GM21526 (cell line): Measurements from ENCODE around the gene ATL1.
"Not testable (repeated sequence)": the region's sequence is repeated elsewhere in the genome, so short reads cannot be mapped to it uniquely, and the experiment has no call there.

Experiments used
- ATAC-seq: cut with Tn5 transposase; IDR thresholded peaks from one replicate; pipeline ENCODE4 v1.9.1; 2021; ENCODE audit warnings: moderate library complexity; ENCODE audit not compliant: unreplicated experiment, low FRiP score

ATL1 gene

DNA sequence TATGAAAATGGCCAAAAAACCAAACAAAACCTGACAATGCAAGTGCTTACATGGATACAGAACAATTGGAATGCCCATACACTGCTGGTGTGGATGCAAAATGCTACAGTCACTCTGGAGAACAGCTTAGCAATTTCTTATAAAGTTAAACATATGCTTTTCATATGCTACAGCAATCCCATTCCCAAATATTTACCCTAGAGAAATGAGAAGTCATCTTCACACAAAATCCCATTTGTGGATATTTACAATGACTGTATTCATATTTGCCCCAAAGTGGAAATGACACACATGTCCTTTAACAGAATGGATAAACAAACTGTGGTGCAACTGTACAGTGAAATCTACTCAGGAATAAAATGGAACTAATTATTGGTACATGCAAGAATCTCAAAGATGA lies 87.8 kb downstream of the ATL1 start:
- no peak for ATAC-seq

DNA sequence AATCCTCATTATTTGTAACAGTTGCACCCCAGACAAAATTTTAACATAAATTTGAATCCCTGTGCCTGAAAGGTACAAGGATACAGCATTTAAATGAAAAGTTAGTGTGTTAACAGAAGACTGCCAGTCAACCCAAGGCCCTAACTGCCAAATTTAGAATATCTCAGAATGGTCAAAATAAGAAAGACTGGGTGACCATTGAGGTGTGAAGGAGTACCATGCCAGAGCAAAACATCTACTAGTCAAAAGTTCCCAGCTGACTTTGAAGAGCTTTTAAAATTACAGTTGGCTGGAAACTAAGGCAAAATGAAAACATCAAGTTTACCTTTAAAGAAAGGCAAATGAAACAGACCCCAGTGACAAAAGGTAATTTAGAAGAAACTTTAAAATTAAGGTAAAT lies 89.7 kb downstream of the ATL1 start:
- no peak for ATAC-seq

- ATAC-seq: no peak
These were observed 96.8 kb downstream of the ATL1 start for GRCh38 chr14:50656776-50657175.

- no peak for ATAC-seq
These were observed 97.8 kb downstream of the ATL1 start for GRCh38 chr14:50657753-50658152.

- no peak for ATAC-seq
These were observed 98.3 kb downstream of the ATL1 start for GRCh38 chr14:50658203-50658602.

DNA sequence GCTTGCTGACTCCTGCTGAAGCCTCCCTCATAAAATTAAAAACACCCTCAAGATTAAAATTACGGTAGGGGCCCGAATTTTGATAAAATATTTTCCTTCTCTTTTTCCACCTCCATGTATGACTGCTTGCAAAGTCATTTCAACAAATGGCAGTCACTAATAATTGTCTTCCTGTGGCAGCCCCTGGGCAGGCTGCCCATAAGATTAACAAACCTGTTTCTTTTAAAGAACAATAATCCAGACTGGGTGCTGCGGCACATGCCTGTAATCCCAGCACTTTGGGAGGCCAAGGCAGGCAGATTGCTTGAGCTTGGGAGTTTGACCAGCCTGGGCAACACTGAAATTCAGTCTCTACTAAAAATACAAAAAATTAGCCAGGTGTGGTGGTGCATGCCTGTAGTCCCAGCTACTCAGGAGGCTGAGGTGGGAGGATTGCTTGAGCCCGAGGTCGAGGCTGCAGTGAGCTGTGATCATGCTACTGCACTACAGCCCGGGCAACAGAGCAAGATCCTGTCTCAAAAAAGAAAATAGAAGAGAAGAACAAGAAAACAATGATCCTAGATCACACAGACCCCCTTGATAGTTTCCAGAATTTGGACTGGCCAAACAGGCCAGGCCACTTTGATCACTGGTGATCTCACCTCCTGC lies 99.5 kb downstream of the ATL1 start:
- ATAC-seq: no peak

DNA sequence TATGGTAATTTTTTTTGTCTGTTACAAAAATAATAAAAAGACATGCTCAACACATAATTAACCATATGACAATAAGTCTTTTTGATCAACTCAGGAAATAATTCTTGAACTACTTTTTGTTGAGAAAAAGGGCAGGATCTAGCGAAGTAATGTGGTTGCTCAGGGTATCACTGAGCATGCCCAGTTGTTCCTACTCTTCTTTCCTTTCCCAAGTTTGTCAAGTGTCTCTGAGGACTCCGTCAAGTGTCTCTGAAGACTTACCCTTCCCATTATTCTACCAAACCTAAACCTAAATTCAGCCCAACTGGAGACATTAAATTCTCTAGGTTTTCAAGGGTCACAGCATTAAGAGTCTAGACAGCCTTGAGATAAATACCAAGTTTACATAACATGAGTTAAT lies 104.6 kb downstream of the ATL1 start:
- ATAC-seq: not testable (repeated sequence)

DNA sequence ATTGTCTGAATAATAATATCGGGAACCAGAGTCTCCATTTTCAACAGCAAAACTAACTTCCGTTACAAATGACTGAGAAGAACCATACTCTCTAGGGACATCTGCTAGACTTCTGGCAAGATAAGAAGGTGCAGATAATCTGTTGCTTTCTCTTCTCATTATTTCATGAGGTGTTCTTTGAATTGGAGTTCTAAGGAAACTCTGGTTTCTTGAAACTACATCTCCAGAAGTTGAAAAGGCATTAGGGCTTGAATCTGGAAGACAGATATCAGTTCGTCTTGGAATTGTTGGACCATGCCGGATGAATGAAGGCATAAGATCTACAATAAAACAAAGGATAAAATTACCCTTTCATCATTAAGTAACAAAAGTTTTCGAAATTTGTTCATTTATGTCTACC lies 105.4 kb downstream of the ATL1 start:
- not testable (repeated sequence) for ATAC-seq

DNA sequence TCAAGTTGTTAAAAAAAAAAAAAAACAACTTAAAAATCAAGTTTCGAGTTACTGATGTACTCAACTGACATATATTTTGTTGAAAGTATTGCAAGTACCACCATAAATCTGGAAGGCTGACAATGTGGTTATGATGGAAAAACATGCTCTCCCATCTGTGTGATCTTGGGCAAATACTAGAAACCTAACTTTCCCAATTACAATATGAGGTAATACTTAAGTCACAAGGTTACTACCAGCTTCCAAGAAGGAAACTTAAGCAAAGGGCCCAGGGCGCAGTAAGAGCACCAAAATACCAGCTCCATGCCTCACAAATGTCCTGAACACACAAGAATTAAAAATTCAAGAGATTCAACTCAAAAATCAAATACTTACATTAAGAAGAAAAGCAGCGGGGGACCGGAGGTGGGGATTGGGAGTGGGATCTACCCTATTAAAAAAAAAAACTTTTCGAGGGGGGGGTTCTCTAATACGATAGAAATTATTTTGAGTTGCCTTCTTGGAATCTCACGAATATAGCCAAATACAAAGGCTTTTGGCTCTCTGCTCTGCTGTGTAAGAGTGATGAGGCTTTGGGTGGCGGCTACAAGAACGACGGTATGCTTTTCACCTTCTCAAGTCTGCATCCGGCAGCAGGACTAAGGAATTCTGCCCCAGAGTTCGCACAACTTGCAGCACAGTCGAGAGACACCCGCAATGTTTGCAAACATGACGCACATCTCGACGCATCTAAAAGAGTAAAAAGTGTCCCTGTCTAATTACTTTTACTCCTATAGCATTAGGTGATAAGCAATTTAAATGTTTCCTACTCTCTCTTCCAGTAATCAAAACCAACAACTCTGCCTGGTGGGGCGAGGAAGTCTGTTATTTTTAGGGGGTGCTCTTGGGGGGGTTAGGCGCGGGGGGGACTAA lies 107.1 kb downstream of the ATL1 start:
- ATAC-seq: no peak

DNA sequence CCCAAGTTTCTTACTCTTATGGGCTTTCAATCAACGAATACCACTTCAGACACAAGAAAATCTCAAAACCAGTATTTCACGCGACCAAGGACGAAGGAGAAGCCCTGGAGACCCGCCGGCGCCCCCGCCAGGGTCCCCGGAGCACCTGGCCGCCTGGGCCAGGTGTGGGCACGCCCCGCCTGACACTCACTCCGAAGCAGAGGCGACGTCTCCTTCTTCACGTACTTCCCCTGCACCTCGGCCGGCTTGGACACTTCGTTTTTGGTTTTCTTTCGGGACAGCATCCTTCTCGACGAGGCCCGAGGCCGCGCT lies 107.7 kb downstream of the ATL1 start:
- peak; percentile 46 for ATAC-seq

GRCh38 chr14:50667996-50668825 lies 108.3 kb downstream of the ATL1 start, which contains the start of gene SAV1:
Gene SAV1 (minus strand): TSS chr14:50668306. CDS start chr14:50667967, 339 bp downstream.
- peak; percentile 56 for ATAC-seq

DNA sequence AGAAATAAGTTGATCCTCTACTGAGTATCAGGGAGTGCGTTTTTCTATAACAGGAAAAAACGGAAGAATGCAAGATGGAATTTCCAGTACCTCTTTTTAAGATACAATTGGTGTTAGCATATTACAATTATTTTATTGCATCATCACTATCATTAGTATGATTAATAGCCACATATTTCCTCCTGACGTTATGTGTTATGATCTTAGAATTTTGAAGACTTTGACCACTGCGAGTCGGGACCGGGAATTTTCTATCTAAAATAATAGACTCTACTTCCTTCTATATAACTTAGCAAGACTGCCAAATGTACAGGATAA lies 108.8 kb downstream of the ATL1 start:
- ATAC-seq: no peak

DNA sequence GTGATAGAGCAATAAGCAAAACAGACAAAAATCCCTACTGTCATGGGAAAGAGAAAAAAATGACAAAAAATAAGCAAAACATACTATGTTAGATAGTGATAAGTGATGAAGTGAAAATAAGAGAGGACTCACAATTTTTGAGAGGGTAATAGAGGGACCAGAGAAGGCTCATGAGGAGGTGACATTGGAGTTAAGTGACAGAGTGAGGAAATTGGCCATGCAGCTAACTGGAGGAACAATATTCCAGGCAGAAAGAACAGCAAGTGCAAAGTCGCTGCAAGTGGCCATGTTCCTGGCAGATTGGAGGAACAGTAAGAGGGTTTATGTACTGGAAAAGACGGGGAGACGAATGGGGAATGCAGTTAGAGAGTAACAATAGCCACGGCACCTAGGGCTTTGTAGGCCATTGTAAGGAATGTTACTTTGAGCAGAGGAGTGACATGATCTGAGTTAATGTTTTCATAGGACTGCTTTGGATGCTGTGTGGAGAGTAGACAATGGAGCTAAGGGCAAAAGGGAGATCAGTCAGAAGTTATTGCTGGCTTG lies 109.6 kb downstream of the ATL1 start:
- no peak for ATAC-seq

DNA sequence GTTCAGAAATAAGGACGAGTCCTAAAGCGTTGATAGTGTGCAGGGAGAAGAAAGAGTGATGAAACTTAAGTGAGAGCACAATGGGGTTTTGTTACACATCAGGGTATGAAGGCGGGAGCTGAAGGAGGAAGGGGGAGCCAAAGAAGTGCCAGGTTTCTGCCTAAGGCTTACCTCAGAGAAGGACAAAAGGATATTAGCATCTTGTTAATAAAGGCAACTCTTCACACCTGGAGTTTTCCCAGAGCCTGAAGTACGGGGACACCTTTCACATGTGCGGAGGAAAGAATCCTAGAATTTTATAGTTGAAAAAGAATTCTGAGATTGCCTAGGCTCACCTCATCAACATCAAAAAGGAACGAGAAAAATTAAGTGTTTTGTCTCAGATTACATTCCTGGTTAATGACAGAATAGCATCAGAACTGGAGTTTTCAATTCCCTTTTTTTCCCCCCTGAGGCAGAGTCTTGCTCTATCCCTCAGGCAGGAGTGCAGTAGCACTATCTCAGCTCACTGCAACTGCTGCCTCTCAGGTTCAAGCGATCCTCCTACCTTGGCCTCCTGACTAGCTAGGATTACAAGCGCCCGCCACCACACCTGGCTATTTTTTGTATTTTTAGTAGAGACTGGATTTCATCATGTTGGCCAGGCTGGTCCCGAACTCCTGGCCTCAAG lies 110.4 kb downstream of the ATL1 start:
- ATAC-seq: no peak

DNA sequence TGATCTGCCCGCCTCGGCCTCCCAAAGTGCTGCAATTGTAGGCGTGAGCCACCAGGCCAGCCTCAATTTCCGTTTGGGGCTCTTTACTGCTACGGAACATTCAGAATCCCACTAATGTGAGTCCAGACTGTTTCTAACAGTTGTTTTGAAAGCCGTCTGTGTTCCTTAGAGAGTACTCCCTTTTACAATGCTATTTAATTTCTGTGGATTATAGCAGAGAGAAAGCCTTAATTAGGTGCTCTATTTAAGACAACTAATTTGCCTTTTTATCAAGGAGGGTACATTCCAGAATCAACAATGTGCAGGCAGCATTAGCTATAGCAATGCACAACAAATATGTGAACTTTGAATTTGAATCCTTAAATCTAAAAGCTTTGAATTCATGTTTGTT lies 110.9 kb downstream of the ATL1 start:
- no peak for ATAC-seq

DNA sequence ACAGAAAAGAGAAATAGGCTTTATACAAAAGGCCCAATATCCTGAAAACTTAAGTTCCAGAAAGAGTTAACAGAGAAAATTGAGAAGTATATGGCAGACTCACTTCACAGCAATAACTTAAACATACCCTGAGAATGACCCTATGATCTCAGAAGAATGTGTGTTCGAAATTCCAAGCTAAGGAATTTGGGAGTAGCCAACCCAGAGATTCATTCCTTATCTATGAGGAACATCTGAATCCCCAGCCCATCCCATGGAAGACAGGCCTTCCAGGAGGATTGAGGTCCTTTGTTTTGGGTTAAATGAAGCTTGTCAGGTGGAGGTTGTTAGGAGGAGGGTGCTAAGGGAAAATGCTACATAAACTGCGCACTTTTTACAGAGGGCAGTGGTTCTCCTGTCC lies 115.7 kb downstream of the ATL1 start:
- ATAC-seq: no peak

DNA sequence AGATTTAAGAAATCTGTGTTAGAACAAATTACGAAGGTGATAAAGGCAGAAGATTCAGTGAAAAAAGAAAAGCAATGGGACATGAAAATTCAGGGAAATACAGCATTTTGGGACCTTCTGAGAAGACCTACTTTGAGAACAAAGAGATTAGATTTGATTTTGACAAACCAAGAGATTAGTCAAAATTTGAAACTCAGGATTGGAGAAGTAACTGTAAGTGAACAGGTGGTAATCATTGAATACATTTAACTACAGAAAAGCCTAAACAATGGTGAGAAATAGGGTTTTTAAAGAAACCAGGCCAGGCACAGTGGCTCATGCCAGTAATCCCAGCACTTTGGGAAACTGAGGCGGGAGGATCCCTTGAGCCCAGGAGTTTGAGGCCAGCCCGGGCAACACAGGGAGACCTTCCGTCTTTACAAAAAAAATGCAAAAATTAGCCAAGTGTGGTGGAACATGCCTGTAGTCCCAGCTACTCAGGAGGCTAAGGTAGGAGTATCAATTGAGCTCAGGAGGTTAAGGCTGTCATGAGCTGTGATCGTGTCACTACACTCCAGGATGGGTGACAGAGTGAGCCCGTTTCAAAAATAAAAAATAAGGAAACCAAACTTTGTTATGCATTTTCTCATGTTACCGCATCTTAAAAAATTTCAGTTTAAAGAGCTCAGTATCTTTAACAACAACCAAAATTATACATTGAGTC lies 117.0 kb downstream of the ATL1 start:
- ATAC-seq: no peak

GRCh38 chr14:50677527-50678063 lies 117.7 kb downstream of the ATL1 start:
- ATAC-seq: no peak

DNA sequence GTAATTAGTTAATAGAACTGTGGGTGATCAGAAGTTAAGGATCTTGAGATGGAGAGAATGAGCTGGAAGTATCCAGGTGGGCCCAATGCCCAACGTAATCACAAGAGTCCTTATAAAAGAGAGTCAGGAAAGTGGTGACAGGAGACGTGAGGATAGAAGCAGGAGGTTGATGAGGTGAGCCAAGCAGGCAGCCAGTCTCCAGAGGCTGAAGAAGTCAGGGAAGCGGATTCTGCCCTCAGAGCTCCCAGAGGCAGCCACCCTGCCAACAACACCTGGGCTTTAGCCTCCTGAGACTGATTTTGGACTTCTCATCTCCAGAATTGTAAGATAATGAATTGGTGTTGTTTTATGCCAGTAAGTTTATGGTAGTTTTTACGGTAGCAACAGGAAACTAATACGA lies 118.2 kb downstream of the ATL1 start:
- ATAC-seq: no peak

DNA sequence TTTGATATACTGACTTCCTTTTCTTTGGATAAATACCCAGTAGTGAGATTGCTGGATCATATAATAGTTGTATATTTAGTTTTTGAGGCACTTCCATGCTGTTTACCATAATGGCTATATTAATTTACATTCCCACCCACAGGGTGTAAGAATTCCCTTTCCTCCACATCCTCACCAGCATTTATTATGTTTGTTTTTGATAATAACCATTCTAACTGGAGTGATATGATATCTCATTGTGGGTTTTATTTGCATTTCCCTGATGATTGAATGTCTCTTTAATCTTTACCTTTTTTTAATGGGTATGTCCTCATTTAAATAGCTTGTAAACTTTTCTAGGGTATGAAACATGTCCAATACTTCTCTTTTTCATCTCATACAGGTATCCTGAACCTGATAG lies 119.7 kb downstream of the ATL1 start:
- ATAC-seq: no peak
